Measurements from ENCODE around the gene HERPUD1.

GRCh38 chr16:56886826-56887225 lies 45.1 kb upstream of the HERPUD1 start:
- no peak for TF ChIP-seq POLR2AphosphoS5 (IDR thresholded peaks at IDR 0.05; ENCODE audit: low read depth, low read length)
- no peak for TF ChIP-seq TAF1 (IDR thresholded peaks at IDR 0.05; ENCODE audit: borderline replicate concordance, insufficient read depth, low read length)

Measured in PFSK-1 (cell line).